NCI-H2081 treated with DMSO at 0.1 percent for 48 hours (cell line): ENCODE data around the gene VPS4A.

ENCODE experiments used
- DNase-seq: peaks from one replicate; lab custom pipeline; 2025; lab: John Stamatoyannopoulos, UW

Gene VPS4A

GRCh38 chr16:69366431-69366830, 55.3 kb downstream of the VPS4A start:
- DNase-seq: no peak

GRCh38 chr16:69367980-69368379, 56.8 kb downstream of the VPS4A start:
- no peak for DNase-seq

- DNase-seq: no peak
Observed at GRCh38 chr16:69368866-69369265, 57.7 kb downstream of the VPS4A start.

- no peak for DNase-seq
Observed at GRCh38 chr16:69371564-69371963, 60.4 kb downstream of the VPS4A start.

- no peak for DNase-seq
Observed at GRCh38 chr16:69373019-69373418, 61.9 kb downstream of the VPS4A start.
